ENCODE data around the gene GSX2.
A peak's percentile ranks its signal among the peaks of the same experiment; 100 is the strongest.

Gene GSX2

GRCh38 chr4:54077812-54078211 lies 22.2 kb upstream of the GSX2 start:
- DNase-seq (ENCODE audit: low spot score): no peak

- DNase-seq (ENCODE audit: low spot score): no peak
These were observed 17.8 kb upstream of the GSX2 start for GRCh38 chr4:54082168-54082567.

- no peak for DNase-seq (ENCODE audit: low spot score)
These were observed 14.7 kb upstream of the GSX2 start for GRCh38 chr4:54085284-54085683.

- no peak for DNase-seq (ENCODE audit: low spot score)
These were observed 10.1 kb upstream of the GSX2 start for GRCh38 chr4:54089875-54090274.

- no peak for DNase-seq (ENCODE audit: low spot score)
These were observed 9.6 kb upstream of the GSX2 start for GRCh38 chr4:54090404-54090803.

- DNase-seq (ENCODE audit: low spot score): no peak
These were observed 8.9 kb upstream of the GSX2 start for GRCh38 chr4:54090804-54091623.

GRCh38 chr4:54091637-54092404 lies 8.1 kb upstream of the GSX2 start:
- peak; percentile 89 for DNase-seq (ENCODE audit: low spot score)

GRCh38 chr4:54092405-54093323 lies 7.3 kb upstream of the GSX2 start:
- DNase-seq (ENCODE audit: low spot score): no peak

GRCh38 chr4:54093324-54094240 lies 6.4 kb upstream of the GSX2 start:
- no peak for DNase-seq (ENCODE audit: low spot score)

GRCh38 chr4:54094451-54094850 lies 5.5 kb upstream of the GSX2 start:
- DNase-seq (ENCODE audit: low spot score): no peak

GRCh38 chr4:54095110-54095825 lies 4.7 kb upstream of the GSX2 start:
- DNase-seq (ENCODE audit: low spot score): no peak

GRCh38 chr4:54096295-54096962 lies 3.5 kb upstream of the GSX2 start:
- DNase-seq (ENCODE audit: low spot score): no peak

- DNase-seq (ENCODE audit: low spot score): no peak
These were observed 2.8 kb upstream of the GSX2 start for GRCh38 chr4:54097152-54097551.

- DNase-seq (ENCODE audit: low spot score): no peak
These were observed 1.6 kb upstream of the GSX2 start for GRCh38 chr4:54098375-54098774.

GRCh38 chr4:54099287-54099747 lies 646 bp upstream of the GSX2 start:
- no peak for DNase-seq (ENCODE audit: low spot score)

- DNase-seq (ENCODE audit: low spot score): no peak
These were observed 729 bp downstream of the GSX2 start for GRCh38 chr4:54100595-54101189.

- DNase-seq (ENCODE audit: low spot score): no peak
These were observed 1.5 kb downstream of the GSX2 start for GRCh38 chr4:54101190-54102041.

- no peak for DNase-seq (ENCODE audit: low spot score)
These were observed 2.7 kb downstream of the GSX2 start for GRCh38 chr4:54102531-54103106.
